RCC 7860 (cell line): ENCODE results near the gene TTC39B.

Experiments used
- DNase-seq: peaks from one replicate; pipeline ENCODE4 v3.0.0-alpha.2; 2015; ENCODE audit warnings: low spot score
- FAIRE-seq: peaks from 2 replicates; lab custom pipeline; 2012; peaks lifted over from hg19 to GRCh38; lab: Jason Lieb, UNC

The TTC39B gene

DNA sequence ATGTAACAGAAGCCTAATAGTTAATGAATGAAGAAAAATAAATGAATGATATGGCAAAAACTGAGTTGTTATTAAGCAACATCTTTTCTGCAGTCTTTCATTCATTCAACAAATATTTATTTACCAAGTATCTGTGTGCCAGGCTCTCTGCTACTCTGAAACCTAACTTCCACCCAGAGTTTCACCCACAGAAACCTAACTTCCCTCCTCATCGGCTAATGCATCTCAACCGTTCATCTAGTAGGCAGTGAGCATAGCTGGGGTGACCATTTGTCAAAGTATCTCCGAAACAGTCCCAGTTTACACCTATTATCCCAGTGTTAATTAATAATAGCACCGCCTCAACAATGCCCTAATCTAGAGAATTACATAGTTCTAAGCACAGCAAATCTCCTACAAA lies 1.5 kb downstream of the TTC39B start:
- DNase-seq (no peak), FAIRE-seq (no peak)

DNA sequence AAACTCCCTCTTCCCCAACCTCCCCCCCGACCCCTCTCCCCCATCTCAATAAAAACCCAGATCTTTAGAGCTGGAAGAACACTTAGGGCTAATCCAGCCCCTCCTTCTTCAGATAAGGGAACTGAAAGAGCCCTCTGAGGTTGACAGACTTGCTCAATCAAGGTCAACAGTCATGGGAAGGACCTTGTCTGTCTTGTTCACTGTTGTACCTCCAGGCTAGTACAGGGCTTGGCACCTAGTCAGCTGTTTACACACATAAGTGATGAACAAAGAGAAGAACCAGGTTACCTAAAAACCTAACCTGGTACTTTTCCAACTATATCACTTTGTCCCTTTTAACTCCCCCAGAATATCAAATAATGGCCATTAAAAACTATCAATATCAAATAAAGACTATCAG lies 2.4 kb downstream of the TTC39B start:
- FAIRE-seq (no peak), DNase-seq (no peak)

- FAIRE-seq: no peak
- DNase-seq: no peak
Observed at GRCh38 chr9:15300218-15300617, 6.8 kb downstream of the TTC39B start.

DNA sequence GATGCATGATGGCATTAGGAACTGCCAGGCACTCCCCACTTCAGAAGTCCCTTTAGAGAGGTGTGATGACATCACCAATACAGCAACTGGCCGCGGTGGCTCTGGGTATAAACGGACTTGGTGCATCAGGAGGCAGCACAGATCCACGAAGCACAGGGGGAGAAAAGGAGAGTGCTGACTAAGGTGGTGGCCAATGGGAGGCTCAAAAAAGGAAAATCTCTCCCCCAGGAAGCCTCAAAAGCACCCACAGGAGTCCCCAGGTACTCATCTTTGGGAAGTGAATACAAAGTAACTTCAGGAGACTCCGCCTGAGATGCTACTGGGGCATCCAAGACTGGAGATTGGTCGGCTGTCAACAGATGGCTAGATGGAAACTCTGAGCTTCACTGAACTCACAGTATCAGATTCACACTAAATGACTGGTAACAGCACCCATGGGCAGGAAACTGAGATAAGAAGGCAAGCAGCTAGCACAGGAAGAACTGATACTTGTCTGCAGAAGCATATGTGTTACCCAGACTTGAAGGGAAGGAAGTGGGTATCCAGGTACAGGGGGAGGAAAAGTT lies 7.6 kb downstream of the TTC39B start:
- FAIRE-seq (no peak), DNase-seq (no peak)

- DNase-seq (no peak), FAIRE-seq (no peak)
Observed at GRCh38 chr9:15298362-15298761, 8.7 kb downstream of the TTC39B start.

- DNase-seq (peak; percentile 49), FAIRE-seq (peak; percentile 35)
Observed at GRCh38 chr9:15295761-15296405, 11.1 kb downstream of the TTC39B start.

- FAIRE-seq: no peak
- no peak for DNase-seq
Observed at GRCh38 chr9:15294604-15295003, 12.4 kb downstream of the TTC39B start.

GRCh38 chr9:15293804-15294316 lies 13.2 kb downstream of the TTC39B start:
- no peak for DNase-seq
- no peak for FAIRE-seq

GRCh38 chr9:15293084-15293483 lies 13.9 kb downstream of the TTC39B start:
- no peak for FAIRE-seq
- DNase-seq: no peak

GRCh38 chr9:15289603-15290002 lies 17.4 kb downstream of the TTC39B start:
- no peak for FAIRE-seq
- no peak for DNase-seq

DNA sequence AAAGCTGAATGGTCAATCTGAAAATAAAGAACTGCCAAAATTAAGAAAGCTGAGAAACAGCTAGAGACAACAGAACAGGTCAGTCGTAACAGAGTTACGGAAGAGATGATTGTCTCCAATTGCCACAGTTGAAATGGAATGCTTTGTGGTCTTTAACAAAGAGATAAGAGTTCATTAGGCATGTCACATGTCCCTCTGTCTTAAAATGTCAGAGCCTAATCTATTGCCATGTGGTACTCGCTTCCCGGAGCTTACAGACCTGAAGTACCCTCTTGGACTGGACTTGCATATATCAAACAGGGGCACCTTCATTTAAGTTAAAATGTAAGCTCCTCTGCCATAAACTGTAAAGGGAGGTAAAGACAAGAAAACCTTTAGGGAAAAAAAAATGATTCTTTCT lies 19.7 kb downstream of the TTC39B start:
- no peak for DNase-seq
- no peak for FAIRE-seq

- FAIRE-seq: no peak
- no peak for DNase-seq
Observed at GRCh38 chr9:15286161-15286821, 20.7 kb downstream of the TTC39B start.

DNA sequence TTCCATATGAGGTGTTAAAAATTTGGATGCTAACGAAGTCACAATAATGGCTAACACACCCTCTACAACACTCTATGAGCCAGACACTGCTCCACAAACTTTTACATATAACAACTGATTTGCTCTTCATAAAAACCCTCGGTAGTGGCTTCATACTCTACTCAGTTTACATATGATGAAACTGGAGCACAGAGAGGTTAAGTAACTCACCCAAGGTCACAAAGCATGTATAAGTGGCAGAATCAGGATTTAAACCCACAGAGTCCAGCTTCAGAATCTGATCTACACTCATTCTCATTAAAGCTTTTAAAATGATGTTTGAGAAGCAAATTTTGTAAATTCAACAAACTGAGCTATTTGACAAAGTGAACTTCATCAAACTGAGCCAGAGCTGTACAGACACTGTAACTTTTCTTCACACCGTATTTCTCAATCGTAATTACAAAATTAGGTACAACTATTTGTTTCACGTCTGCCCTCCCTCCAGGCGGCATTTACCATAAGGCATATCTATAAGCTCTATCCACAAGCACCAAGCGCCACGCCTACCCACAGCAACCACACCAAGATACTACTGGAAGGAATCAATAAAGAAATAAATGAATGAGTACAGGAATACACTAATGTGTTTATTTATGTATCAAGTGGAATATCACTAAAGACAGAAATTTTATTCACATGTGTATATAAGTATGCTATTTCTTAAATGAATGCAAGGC lies 24.3 kb downstream of the TTC39B start:
- DNase-seq (no peak), FAIRE-seq (no peak)

GRCh38 chr9:15280647-15281046 lies 26.4 kb downstream of the TTC39B start:
- DNase-seq (no peak), FAIRE-seq (no peak)

DNA sequence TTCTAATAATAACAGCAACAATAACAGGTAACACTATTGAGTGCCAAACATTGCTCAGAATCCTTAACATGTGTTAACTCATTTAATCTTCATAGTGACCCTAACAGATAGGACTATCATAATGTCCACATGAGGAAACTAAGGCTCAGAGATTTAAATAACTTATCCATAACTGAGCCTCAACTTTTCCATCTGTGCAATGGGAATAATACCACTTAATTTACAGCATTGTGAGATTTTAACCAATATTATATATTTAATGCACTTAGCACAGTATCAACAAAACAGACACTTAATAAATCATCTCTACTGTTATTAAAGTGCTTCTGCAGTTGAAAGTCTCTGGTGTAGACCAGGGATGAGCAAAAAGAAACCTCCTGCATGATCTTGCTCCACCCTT lies 28.2 kb downstream of the TTC39B start:
- no peak for FAIRE-seq

GRCh38 chr9:15278091-15278687 lies 28.8 kb downstream of the TTC39B start:
- FAIRE-seq (no peak), DNase-seq (no peak)

More for the DNA sequence above, 28.2 kb downstream of the TTC39B start:
- DNase-seq: no peak

DNA sequence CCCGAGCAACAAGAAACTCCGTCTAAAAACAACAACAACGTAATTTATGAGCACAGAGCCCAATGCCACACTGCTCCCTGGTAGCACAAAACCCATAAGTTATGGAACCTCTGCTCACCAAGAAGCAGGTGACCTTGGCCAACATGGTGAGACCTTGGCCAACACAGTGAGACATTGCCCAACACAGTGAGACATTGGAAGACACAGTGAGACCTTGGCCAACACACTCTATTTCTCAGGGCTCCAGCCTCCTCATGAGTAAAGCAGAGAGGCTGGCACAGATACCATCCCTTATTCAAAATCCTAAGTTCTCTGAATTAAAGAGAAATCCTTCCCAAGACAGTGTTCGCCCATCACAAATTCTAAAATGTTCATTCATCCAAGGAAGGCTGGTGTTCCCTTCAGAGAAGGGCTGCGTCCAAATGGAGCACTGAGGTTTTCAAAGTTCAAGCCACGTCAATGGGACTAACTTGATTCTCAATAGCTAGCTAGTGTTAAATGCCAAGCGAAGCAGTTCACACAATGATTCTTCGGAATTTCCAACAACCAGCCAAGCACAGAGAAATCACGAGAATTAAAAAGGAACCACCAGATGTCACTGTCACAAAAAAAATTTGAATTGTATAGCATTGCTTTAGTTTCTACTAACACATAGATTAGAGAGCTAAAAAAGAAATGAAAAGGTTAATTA lies 29.5 kb downstream of the TTC39B start:
- FAIRE-seq (peak; percentile 43), DNase-seq (no peak)

DNA sequence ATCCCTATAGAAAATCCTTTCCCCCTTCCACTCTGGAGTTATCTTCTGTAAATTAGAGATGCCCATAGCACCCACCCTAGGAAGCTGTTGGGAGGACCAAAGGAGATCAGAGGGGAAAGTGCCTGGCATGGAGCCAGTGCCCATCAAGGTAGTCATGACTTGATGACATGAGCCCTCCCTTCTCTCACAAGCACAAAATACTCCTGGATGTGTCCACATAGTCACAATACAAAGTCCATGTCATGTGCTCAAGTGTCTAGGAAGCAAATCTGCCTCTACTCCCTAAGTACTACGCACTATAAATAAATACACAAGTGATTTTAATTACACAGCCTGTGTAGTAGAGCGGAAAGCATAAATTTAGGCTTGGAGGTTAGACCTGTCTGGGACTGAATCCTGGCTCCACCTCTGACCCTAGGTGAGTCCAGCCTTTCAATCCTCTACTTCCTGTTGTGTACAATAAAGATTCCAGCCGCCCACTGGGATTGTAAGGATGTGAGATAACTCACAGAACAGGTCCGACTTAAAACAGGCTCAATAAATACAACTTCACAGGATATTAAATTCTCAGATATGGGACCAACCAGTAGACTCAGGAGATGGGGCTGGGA lies 30.6 kb downstream of the TTC39B start:
- DNase-seq: no peak
- no peak for FAIRE-seq

GRCh38 chr9:15274425-15274824 lies 32.6 kb downstream of the TTC39B start:
- FAIRE-seq (no peak), DNase-seq (no peak)

GRCh38 chr9:15272377-15272928 lies 34.6 kb downstream of the TTC39B start:
- no peak for DNase-seq
- no peak for FAIRE-seq
